Stomach (tissue), 9 donors: ENCODE results near the gene MRPS21. TPM values are rescaled to one million over a fixed set of nuclear protein-coding genes. Genes with fewer than 3 reads are reported as not detected.

Experiments
- DNase-seq, 2 donors: peaks; one replicate each; pipeline versions ENCODE4 v3.0.0 to v3.0.0-alpha.2; 2013 to 2019
- H3K27ac ChIP-seq, 5 donors: fragments of 200-600 bp in 4 of 5; sonication (generic) in 4 of 5; one replicate each; pipeline ENCODE4 v1.5.1; 2013 to 2019; ENCODE audit warnings: mild to moderate bottlenecking in 1 of 5, moderate library complexity in 1 of 5
- H3K27me3 ChIP-seq, 3 donors: fragments of 200-600 bp; sonication (generic); one replicate each; pipeline ENCODE4 v1.5.1; 2017 to 2019; ENCODE audit warnings: mixed run types in 1 of 3
- H3K36me3 ChIP-seq, 4 donors: fragments of 200-600 bp; sonication (generic); 1 replicate in 3 of 4; 2 replicates in 1 of 4; pipeline ENCODE4 v1.5.1; 2016 to 2019
- H3K4me1 ChIP-seq, 4 donors: fragments of 200-600 bp; sonication (generic); one replicate each; pipeline ENCODE4 v1.5.1; 2016 to 2019
- H3K4me3 ChIP-seq, 4 donors: fragments of 200-600 bp; sonication (generic) in 3 of 4; one replicate each; pipeline ENCODE4 v1.5.1; 2016 to 2019; ENCODE audit warnings: mild to moderate bottlenecking in 1 of 4
- H3K9me3 ChIP-seq, 4 donors: fragments of 200-600 bp; sonication (generic); one replicate each; pipeline ENCODE4 v1.5.1; 2016 to 2019
- EP300 ChIP-seq: sonication (generic); formaldehyde crosslinking; IDR thresholded peaks from one replicate; pipeline ENCODE4 v1.6.1; 2017; ENCODE audit warnings: antibody characterized with exemption
- POLR2A ChIP-seq, 4 donors: fragments of 450-650 bp; IDR thresholded peaks; one replicate each; pipeline ENCODE4 v1.6.1; 2016; ENCODE audit warnings: antibody characterized with exemption in 4 of 4, control low read depth in 2 of 4, mild to moderate bottlenecking in 1 of 4, moderate library complexity in 1 of 4
- POLR2AphosphoS5 ChIP-seq, 3 donors: sonication (generic); formaldehyde crosslinking; IDR thresholded peaks; one replicate each; pipeline ENCODE4 v1.6.1; 2016; ENCODE audit warnings: antibody characterized with exemption in 3 of 3
- WGBS, 5 donors: extraction: QIAGEN DNeasy Blood & Tissue Kit in 3 of 5; methylation state at CpG; one replicate each; pipeline versions ENCODE4 v1.1.5 to v1.1.7; 2013 to 2018; 5-methylcytosine and 5-hydroxymethylcytosine counted together
- intact Hi-C: fragments of 100-400 bp; cut with DNase I; formaldehyde crosslinking; loops from one replicate; pipeline ENCODE4 v1.15.1; 2023; ENCODE audit warnings: low total_unique reads
- polyA plus RNA-seq, 3 donors: library from polyadenylated mRNA; stranded (reverse); fragments of 200-250 nt; gene quantifications; one replicate each; pipeline ENCODE4 v1.2.3, GENCODE V29; 2013
- total RNA-seq, 5 donors: library from RNA; depleted of rRNA; stranded (reverse); fragments of >200 nt; gene quantifications; one replicate each; pipeline versions ENCODE4 v1.1.0 to v1.2.3, GENCODE V29; 2014 to 2016
- TF ChIP-seq, protein P1 (sequence below), 7 experiments: fragments of 450-650 bp in 4 of 7; fragments of 200-600 bp in 3 of 7; sonication (generic) in 3 of 7; IDR thresholded peaks; one replicate each; pipeline ENCODE4 v1.5.1; 2016 to 2019; ENCODE audit warnings: antibody characterized with exemption in 7 of 7, control low read depth in 2 of 7, mild to moderate bottlenecking in 1 of 7
- donor health status: healthy with polysubstance abuse.
- donor health status: Bipolar disorder and iron deficiency.
- donor health status: healthy.

The MRPS21 gene
- total and polyA plus RNA-seq, 8 donors, result 2.0 to 130 (median 88.8) TPM

DNA sequence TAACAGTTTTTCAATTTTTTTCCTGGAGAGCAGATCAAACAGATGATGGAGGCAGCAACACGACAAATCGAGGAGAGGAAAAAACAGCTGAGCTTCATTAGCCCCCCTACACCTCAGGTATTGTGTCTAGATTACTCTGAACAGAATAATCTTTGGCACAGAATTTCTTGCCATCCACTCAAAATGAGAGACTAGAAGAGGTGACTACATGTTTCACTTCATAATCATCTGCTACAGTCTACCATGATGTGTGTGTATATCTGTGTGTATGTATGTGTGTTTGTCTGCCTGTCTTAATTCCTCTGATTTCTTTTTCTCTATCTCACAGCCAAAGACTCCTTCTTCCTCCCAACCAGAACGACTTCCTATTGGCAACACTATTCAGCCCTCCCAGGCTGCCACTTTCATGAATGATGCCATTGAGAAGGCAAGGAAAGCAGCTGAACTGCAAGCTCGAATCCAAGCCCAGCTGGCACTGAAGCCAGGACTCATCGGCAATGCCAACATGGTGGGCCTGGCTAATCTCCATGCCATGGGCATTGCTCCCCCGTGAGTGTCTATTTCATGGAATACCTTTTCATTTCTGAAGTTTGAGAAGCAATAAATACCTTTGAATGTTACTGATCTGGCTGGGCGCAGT, 39.1 kb downstream of the MRPS21 start:
- no peak overlapping the region for H3K27ac ChIP-seq
- intact Hi-C loops, result no loop called here
- 90 to 97% (median 92%) methylated on average over 7 of the region's 7 CpGs for WGBS, 5 donors
- H3K27me3 ChIP-seq, result no peaks in the 10 kb centered on the region
- TF ChIP-seq, protein P1, sequence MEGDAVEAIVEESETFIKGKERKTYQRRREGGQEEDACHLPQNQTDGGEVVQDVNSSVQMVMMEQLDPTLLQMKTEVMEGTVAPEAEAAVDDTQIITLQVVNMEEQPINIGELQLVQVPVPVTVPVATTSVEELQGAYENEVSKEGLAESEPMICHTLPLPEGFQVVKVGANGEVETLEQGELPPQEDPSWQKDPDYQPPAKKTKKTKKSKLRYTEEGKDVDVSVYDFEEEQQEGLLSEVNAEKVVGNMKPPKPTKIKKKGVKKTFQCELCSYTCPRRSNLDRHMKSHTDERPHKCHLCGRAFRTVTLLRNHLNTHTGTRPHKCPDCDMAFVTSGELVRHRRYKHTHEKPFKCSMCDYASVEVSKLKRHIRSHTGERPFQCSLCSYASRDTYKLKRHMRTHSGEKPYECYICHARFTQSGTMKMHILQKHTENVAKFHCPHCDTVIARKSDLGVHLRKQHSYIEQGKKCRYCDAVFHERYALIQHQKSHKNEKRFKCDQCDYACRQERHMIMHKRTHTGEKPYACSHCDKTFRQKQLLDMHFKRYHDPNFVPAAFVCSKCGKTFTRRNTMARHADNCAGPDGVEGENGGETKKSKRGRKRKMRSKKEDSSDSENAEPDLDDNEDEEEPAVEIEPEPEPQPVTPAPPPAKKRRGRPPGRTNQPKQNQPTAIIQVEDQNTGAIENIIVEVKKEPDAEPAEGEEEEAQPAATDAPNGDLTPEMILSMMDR (IDR thresholded peaks at IDR 0.05), result no peak
- TF ChIP-seq EP300 (no peak), POLR2AphosphoS5 (IDR thresholded peaks at IDR 0.05) (no peak), POLR2A (IDR thresholded peaks at IDR 0.05) (no peak)
- peaks cover 94 to 100% (median 100%) of the 10 kb centered on the region in 4 donors for H3K36me3 ChIP-seq
- H3K4me3 ChIP-seq, result no peak overlapping the region
- DNase-seq, result no peak
- H3K9me3 ChIP-seq, result no peaks in the 10 kb centered on the region
- H3K4me1 ChIP-seq, result no peaks in the 10 kb centered on the region

DNA sequence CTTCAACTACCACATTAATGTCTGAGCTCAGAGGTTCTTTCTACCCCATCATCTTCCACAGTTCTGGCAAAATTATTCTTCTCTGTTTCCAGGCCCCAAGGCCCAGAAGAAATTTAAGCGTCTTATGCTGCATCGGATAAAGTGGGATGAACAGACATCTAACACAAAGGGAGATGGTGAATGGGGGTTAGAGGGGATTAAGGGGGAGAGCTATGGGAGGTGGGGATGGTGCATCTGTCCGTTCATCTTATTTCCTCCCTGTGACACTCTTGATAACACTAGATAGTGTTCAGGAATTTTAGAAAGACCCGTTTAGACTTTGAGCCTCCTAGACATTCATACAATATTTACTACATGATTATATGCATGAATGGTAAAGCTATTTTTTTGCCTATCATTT, 52.7 kb downstream of the MRPS21 start:
- TF ChIP-seq, protein P1 (IDR thresholded peaks at IDR 0.05), result no peak
- TF ChIP-seq EP300 (no peak), POLR2AphosphoS5 (IDR thresholded peaks at IDR 0.05) (no peak), POLR2A (IDR thresholded peaks at IDR 0.05) (no peak)
- no peaks in the 10 kb centered on the region for H3K27me3 ChIP-seq
- no peak overlapping the region for H3K27ac ChIP-seq
- H3K4me3 ChIP-seq, result no peak overlapping the region
- peaks cover 58 to 100% (median 99%) of the 10 kb centered on the region in 4 donors for H3K36me3 ChIP-seq
- whole genome bisulfite sequencing, 5 donors, result 85 to 91% (median 87%) methylated on average over 4 of the region's 4 CpGs
- intact Hi-C loops, result no loop called here
- H3K4me1 ChIP-seq, result no peaks in the 10 kb centered on the region
- no peak for DNase-seq
- H3K9me3 ChIP-seq, result no peaks in the 10 kb centered on the region

DNA sequence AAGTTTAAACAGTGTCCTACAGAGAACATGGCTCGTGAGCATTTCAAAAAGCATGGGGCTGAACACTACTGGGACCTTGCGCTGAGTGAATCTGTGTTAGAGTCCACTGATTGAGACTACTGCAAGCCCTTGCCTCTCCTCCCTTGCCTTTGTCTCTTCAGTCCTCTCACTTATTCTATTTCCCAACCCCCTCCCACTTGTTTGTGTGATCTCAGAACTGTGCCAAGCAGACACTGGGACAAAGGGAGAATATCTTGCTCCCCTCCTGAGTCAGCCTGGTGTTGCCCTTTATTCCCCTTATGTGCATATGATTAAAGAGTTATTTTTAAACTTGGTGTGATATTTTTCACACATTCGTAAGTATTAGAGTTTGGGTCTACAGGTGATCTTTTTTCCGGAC, 59.2 kb downstream of the MRPS21 start:
- Histone ChIP-seq H3K27ac (no peak overlapping the region), H3K27me3 (no peaks in the 10 kb centered on the region), H3K4me1 (no peaks in the 10 kb centered on the region), H3K9me3 (no peaks in the 10 kb centered on the region), H3K36me3 (peaks cover 32 to 94% (median 90%) of the 10 kb centered on the region in 4 donors), H3K4me3 (no peak overlapping the region)
- WGBS, 5 donors, result 91 to 96% (median 93%) methylated on average over 4 of the region's 4 CpGs
- intact Hi-C loops, result no loop called here
- DNase-seq, result no peak
- TF ChIP-seq POLR2AphosphoS5 (IDR thresholded peaks at IDR 0.05) (no peak), EP300 (no peak), POLR2A (IDR thresholded peaks at IDR 0.05) (no peak)
- TF ChIP-seq, protein P1 (IDR thresholded peaks at IDR 0.05), result no peak

Other genes starting within 250 kb of the MRPS21 start
- gene VPS45, start 226.1 kb upstream of the MRPS21 start, total RNA-seq, result 10 to 100 TPM; 13.3 to 69.9 (median 41.9) TPM
- gene VPS45, start 226.1 kb upstream of the MRPS21 start, polyA plus RNA-seq, result 10 to 100 TPM; 15.3 to 21.7 (median 15.9) TPM
- gene PLEKHO1, start 143.9 kb upstream of the MRPS21 start, total RNA-seq, result 100 to 1,000 TPM in 3 of 5 donors, 10 to 100 TPM in 2; 34.6 to 254 (median 100) TPM
- gene PLEKHO1, start 143.9 kb upstream of the MRPS21 start, polyA plus RNA-seq, result 10 to 100 TPM; 38.6 to 79.3 (median 40.9) TPM
- gene ANP32E, start 57.7 kb upstream of the MRPS21 start, total RNA-seq, result 10 to 100 TPM in 4 of 5 donors, 1 to 10 TPM in 1; 7.0 to 33.2 (median 15.2) TPM
- 10 to 100 TPM; 15.4 to 19.9 (median 19.5) TPM for gene ANP32E, start 57.7 kb upstream of the MRPS21 start, polyA plus RNA-seq
- 1 to 10 TPM in 2 of 5 donors, not detected in 3; 1.0 to 1.1 TPM for gene CA14, start 36.1 kb upstream of the MRPS21 start, total RNA-seq
- 1 to 10 TPM in 1 of 3 donors, under 1 TPM in 1, not detected in 1; 0.68 to 1.4 TPM for gene CA14, start 36.1 kb upstream of the MRPS21 start, polyA plus RNA-seq
- gene APH1A, start 24.8 kb upstream of the MRPS21 start, total RNA-seq, result 100 to 1,000 TPM in 1 of 5 donors, 10 to 100 TPM in 4; 25.8 to 120 (median 49.1) TPM
- gene APH1A, start 24.8 kb upstream of the MRPS21 start, polyA plus RNA-seq, result 10 to 100 TPM; 87.8 to 95.1 (median 89.5) TPM
- gene C1orf54, start 21.1 kb upstream of the MRPS21 start, total RNA-seq, result 10 to 100 TPM in 1 of 5 donors, under 1 TPM in 1, not detected in 3; 0.43 to 40.8 TPM
- gene C1orf54, start 21.1 kb upstream of the MRPS21 start, polyA plus RNA-seq, result 10 to 100 TPM in 1 of 3 donors, 1 to 10 TPM in 2; 7.5 to 17.7 (median 8.7) TPM
- gene CIART, start 11.3 kb upstream of the MRPS21 start, total RNA-seq, result 10 to 100 TPM in 1 of 5 donors, 1 to 10 TPM in 3, not detected in 1; 2.7 to 31.5 (median 2.9) TPM
- 10 to 100 TPM in 1 of 3 donors, 1 to 10 TPM in 2; 4.0 to 12.8 (median 6.3) TPM for gene CIART, start 11.3 kb upstream of the MRPS21 start, polyA plus RNA-seq
- gene PRPF3, start 27.7 kb downstream of the MRPS21 start, total RNA-seq, result 10 to 100 TPM; 40.3 to 99.1 (median 75.3) TPM
- 10 to 100 TPM; 14.5 to 35.3 (median 25.7) TPM for gene PRPF3, start 27.7 kb downstream of the MRPS21 start, polyA plus RNA-seq
- 10 to 100 TPM in 4 of 5 donors, 1 to 10 TPM in 1; 8.1 to 41.4 (median 20.9) TPM for gene RPRD2, start 70.3 kb downstream of the MRPS21 start, total RNA-seq
- 1 to 10 TPM; 4.5 to 5.2 (median 4.6) TPM for gene RPRD2, start 70.3 kb downstream of the MRPS21 start, polyA plus RNA-seq
- gene TARS2, start 193.6 kb downstream of the MRPS21 start, total RNA-seq, result 10 to 100 TPM in 2 of 5 donors, 1 to 10 TPM in 3; 3.5 to 46.2 (median 5.8) TPM
- gene TARS2, start 193.6 kb downstream of the MRPS21 start, polyA plus RNA-seq, result 10 to 100 TPM in 2 of 3 donors, 1 to 10 TPM in 1; 9.6 to 14.8 (median 12.4) TPM
- gene ECM1, start 214.2 kb downstream of the MRPS21 start, total RNA-seq, result 10 to 100 TPM in 2 of 5 donors, 1 to 10 TPM in 3; 1.7 to 29.3 (median 6.5) TPM
- gene ECM1, start 214.2 kb downstream of the MRPS21 start, polyA plus RNA-seq, result 100 to 1,000 TPM in 1 of 3 donors, 1 to 10 TPM in 2; 3.1 to 345 (median 6.8) TPM
- not detected for gene FALEC, start 221.9 kb downstream of the MRPS21 start, total RNA-seq
- gene FALEC, start 221.9 kb downstream of the MRPS21 start, polyA plus RNA-seq, result under 1 TPM in 1 of 3 donors, not detected in 2; 0.93 TPM